Activated CD4-positive, alpha-beta T cell treated with anti-CD3 and anti-CD28 coated beads, Interleukin-2, amount 10 ng/mL, durations not matched to agents 7 days and 5 days (primary cell): Measurements from ENCODE around the gene POLK. TPM values are rescaled to one million over a fixed set of nuclear protein-coding genes. Genes with fewer than 3 reads are reported as not detected.
"Not testable (repeated sequence)": the region's sequence is repeated elsewhere in the genome, so short reads cannot be mapped to it uniquely, and the experiment has no call there.

ENCODE experiments used
- CTCF ChIA-PET: fragments of 350-600 bp; sonication (Branson Sonifier 250); formaldehyde crosslinking; loops from one replicate; lab custom pipeline; 2021; ENCODE audit warnings: antibody characterized with exemption; lab: Charles Lee
- POLR2A ChIA-PET: fragments of 350-600 bp; sonication (Branson Sonifier 250); formaldehyde crosslinking; loops from one replicate; lab custom pipeline; 2021; ENCODE audit warnings: antibody characterized with exemption; lab: Charles Lee
- DNase-seq: peaks from one replicate; pipeline ENCODE4 v3.0.0-alpha.2; 2020
- H3K27ac Mint-ChIP-seq: one replicate; pipeline ENCODE4 v1.8.0; 2021; ENCODE audit warnings: mild to moderate bottlenecking, moderate library complexity, mixed read lengths
- H3K27me3 Mint-ChIP-seq: one replicate; pipeline ENCODE4 v1.8.0; 2021; ENCODE audit warnings: mixed read lengths
- H3K36me3 Mint-ChIP-seq: one replicate; pipeline ENCODE4 v1.8.0; 2021; ENCODE audit warnings: low read depth, mixed read lengths
- H3K4me1 Mint-ChIP-seq: one replicate; pipeline ENCODE4 v1.8.0; 2021; ENCODE audit warnings: mixed read lengths
- H3K4me3 Mint-ChIP-seq: one replicate; pipeline ENCODE4 v1.8.0; 2021; ENCODE audit warnings: mild to moderate bottlenecking, moderate library complexity, mixed read lengths
- H3K9me3 Mint-ChIP-seq: one replicate; pipeline ENCODE4 v1.8.0; 2021; ENCODE audit warnings: mixed read lengths
- total RNA-seq, 2 experiments: library from RNA; stranded (reverse); gene quantifications; one replicate each; pipeline ENCODE4 v1.2.3, GENCODE V29; 2021

Gene POLK
- total RNA-seq, 2 experiments from 2014 or later: 27.1 to 30.3 TPM

DNA sequence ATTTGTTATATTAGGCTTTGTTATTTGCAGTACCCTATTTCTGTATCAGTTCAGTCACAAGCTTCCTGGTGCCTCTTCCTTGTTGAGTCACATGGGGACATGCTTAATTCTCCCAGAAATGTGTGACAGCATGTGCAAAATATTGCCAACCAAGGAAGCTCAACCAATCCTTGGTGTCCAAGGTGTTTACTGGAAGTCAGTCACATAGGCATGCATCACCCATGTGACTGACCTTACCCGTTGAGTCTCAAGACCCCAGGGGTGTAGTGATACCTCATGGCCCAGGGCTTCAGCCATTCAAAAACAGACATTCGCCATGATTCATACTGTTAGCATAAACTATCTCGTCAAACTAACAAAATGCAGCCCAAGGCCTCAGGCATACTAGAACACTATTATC lies 90.3 kb downstream of the POLK start:
- ChIA-PET CTCF (no interaction called here), POLR2A (no interaction called here)
- DNase-seq: no peak
- Mint-ChIP-seq H3K27me3 (no peaks in the 10 kb centered on the region), H3K4me1 (peaks cover 26% of the 10 kb centered on the region), H3K27ac (no peak overlapping the region), H3K4me3 (no peak overlapping the region), H3K36me3 (peaks cover 37% of the 10 kb centered on the region), H3K9me3 (no peaks in the 10 kb centered on the region)

DNA sequence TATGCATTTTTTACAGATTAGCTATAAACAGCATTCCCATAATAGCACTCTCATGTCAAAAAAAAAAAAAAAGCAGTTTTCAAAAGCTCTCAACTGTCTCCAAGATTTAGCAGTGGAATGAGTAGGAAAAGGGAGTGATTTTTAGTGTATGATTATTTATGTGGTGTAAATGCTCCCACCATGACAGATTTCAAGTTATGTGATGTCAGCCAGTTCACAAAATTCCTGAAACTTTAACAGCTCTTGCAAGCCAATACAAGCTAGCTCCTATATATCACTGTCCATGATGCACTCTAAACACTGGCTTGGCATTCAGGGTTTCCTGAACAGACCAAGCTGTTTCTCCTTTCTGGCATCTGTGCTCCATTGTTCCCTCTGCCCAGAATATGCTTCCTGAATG lies 91.7 kb downstream of the POLK start:
- ChIA-PET POLR2A (no interaction called here), CTCF (no interaction called here)
- Mint-ChIP-seq H3K9me3 (no peaks in the 10 kb centered on the region), H3K4me1 (peaks cover 32% of the 10 kb centered on the region), H3K27ac (no peak overlapping the region), H3K27me3 (no peaks in the 10 kb centered on the region), H3K4me3 (no peak overlapping the region), H3K36me3 (peaks cover 36% of the 10 kb centered on the region)
- DNase-seq: no peak

DNA sequence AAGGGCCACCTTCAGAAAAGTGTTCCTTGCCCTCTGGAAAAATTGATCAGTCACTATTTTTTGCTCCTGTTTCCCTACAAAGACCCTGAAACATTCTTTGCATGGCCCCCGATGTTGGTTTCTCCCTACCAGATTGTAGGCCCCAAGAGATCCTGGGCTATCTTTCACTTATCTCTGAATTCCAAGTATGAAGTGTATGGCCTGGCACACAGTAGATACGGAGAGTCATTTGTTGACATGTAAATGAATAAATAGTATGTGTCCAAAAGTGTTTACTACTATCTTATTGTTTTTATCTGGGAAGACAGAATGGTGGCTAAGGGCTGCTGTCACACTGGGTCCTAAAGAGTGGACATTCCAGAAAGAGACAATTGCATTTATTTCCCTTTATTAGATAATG lies 92.1 kb downstream of the POLK start:
- no peak overlapping the region for H3K27ac Mint-ChIP-seq

DNA sequence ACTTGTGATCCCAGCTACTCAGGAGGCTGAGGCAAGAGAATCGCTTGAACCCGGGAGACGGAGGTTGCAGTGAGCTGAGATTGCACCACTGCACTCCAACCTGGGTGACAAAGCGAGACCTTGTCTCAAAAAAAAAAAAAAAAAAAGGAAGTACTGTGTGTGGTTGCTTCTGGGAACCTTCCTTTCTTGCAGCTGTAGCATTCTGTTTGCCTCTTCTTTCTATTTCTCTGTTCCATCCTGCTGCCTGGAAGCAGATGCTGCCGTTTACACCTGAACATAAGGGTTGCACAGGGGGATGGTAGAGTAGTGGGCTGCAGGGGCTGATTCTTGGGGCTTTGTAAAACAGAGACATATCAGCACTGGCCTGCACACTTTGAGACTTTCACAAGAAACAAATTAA lies 95.7 kb downstream of the POLK start:
- H3K9me3 Mint-ChIP-seq, H3K4me3 Mint-ChIP-seq, H3K27me3 Mint-ChIP-seq, H3K27ac Mint-ChIP-seq, DNase-seq: not testable (repeated sequence)
- ChIA-PET CTCF (interaction anchor here (0.7 to 1.5 kb wide), 3 partner anchors 39 to 1767 kb away, joined by 3 to 4 read pairs (median 3); no protein-coding TSS in a partner anchor), POLR2A (interaction anchor here (0.6 to 0.7 kb wide), 2 partner anchors 75 to 249 kb away, joined by 3 read pairs; no protein-coding TSS in a partner anchor)
- Mint-ChIP-seq H3K4me1 (peaks cover 14% of the 10 kb centered on the region), H3K36me3 (peaks cover 30% of the 10 kb centered on the region)

More for the DNA sequence above, 92.1 kb downstream of the POLK start:
- Mint-ChIP-seq H3K27me3 (no peaks in the 10 kb centered on the region), H3K4me3 (no peak overlapping the region), H3K36me3 (peaks cover 35% of the 10 kb centered on the region), H3K4me1 (peaks cover 32% of the 10 kb centered on the region), H3K9me3 (no peaks in the 10 kb centered on the region)
- DNase-seq: no peak
- ChIA-PET CTCF (no interaction called here), POLR2A (no interaction called here)

DNA sequence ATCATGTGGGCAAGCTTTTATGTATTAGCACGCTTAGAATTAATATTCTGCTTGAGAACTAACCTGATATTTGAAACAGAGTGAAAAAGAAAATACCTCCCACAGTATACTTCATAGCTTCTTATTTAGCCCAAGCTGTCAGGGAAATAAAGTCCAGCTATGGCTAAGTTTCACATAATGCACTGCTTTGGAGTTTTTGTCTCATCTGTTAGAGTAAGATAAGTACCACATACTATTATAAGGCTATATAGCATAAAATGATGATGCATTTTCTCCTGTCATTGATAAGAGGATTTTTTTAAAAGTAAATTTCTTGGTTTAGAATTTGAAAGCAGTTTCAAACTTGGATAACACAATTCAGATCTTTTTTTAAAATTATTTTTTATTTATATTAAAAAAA lies 97.2 kb downstream of the POLK start:
- ChIA-PET POLR2A (no interaction called here), CTCF (interaction anchor here (0.6 kb wide), 1 partner anchor 444 kb away, joined by 3 read pairs; no protein-coding TSS in a partner anchor)
- no peaks in the 10 kb centered on the region for H3K9me3 Mint-ChIP-seq
- no peak overlapping the region for H3K4me3 Mint-ChIP-seq
- H3K27ac Mint-ChIP-seq: no peak overlapping the region
- peaks cover 8% of the 10 kb centered on the region for H3K27me3 Mint-ChIP-seq
- no peak for DNase-seq
- peaks cover 14% of the 10 kb centered on the region for H3K4me1 Mint-ChIP-seq
- H3K36me3 Mint-ChIP-seq: peaks cover 22% of the 10 kb centered on the region

DNA sequence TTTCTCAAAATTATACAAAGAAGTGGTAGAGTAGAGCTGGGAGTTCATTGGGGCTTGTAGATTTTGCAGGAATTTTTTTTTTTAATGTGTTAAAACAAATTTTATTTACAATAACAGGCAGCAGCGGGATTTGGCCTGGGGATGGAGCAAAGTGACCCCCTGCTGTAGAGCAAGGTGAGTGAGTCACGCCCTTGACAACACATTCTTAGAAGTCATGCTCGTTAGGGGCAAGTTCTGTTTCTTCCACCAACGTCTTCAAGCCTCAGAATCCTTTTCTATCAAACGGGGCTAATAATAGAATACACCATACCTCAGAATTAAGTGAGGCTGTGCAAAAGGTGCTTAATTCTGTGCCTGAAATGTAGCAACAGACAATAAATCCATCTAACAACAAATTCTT lies 98.5 kb downstream of the POLK start:
- CTCF ChIA-PET: no interaction called here
- H3K4me1 Mint-ChIP-seq: peaks cover 14% of the 10 kb centered on the region
- H3K36me3 Mint-ChIP-seq: peaks cover 13% of the 10 kb centered on the region
- POLR2A ChIA-PET: no interaction called here
- H3K4me3 Mint-ChIP-seq: no peak overlapping the region
- no peak overlapping the region for H3K27ac Mint-ChIP-seq
- peaks cover 8% of the 10 kb centered on the region for H3K27me3 Mint-ChIP-seq
- no peak for DNase-seq
- no peaks in the 10 kb centered on the region for H3K9me3 Mint-ChIP-seq

DNA sequence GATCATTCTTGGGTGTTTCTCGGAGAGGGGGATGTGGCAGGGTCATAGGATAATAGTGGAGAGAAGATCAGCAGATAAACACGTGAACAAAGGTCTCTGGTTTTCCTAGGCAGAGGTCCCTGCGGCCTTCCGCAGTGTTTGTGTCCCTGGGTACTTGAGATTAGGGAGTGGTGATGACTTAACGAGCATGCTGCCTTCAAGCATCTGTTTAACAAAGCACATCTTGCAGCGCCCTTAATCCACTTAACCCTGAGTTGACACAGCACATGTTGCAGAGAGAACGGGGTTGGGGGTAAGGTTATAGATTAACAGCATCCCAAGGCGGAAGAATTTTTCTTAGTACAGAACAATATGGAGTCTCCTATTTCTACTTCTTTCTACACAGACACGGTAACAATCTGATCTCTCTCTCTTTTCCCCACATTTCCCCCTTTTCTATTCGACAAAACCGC lies 99.2 kb downstream of the POLK start:
- CTCF ChIA-PET: interaction anchor here (0.6 kb wide), 1 partner anchor 1622 kb away, joined by 3 read pairs; no protein-coding TSS in a partner anchor
- H3K27ac Mint-ChIP-seq, H3K4me3 Mint-ChIP-seq, POLR2A ChIA-PET, H3K27me3 Mint-ChIP-seq, H3K9me3 Mint-ChIP-seq, DNase-seq: not testable (repeated sequence)
- peaks cover 14% of the 10 kb centered on the region for H3K4me1 Mint-ChIP-seq
- H3K36me3 Mint-ChIP-seq: peaks cover 13% of the 10 kb centered on the region

DNA sequence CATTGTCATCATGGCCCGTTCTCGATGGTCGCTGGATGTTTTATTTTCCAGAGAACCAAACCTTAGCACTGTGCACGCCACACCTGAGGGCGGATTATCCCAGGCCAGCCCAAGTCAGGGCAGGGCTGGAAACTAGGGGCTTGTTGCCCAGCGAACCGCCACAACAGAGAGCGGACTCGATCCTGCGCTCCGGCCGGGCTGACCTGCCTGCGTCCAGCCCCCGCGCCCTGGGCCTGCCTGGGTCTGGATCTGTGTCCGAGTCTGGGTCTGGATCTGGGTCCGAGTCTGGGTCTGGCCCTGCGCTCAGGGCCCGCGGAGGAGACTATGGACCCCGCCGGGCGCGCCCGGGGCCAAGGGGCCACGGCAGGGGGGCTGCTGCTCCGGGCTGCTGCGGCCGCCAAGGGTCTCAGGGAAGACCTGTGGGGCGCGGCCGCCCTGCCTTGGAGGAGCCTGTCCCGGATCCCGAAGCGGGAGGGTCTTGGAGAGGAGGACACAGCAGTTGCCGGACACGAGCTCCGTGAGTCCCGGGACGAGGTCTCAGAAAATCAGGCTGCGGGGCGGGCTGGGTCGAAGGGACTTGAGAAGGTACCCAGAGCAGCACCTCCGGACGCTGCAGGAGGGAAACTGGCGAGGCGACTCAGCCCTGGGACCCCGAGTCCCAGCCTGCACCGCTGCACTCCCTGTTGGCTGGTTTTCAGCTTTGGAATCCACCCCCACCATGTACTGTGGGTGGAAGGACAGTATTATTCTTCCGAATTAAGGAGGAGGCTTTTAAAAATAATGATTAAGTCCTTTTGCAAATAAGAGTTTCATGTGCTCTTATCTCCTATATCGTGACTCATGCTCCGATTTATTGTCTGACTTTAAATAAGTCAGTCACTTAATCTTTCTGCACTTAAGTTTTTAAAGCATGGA lies 99.9 kb downstream of the POLK start, which contains the start of gene ANKDD1B:
TSS of gene ANKDD1B (plus strand) at position 143 of the 915 bp plus-strand sequence. CDS start at position 325, 182 bp downstream.
- H3K9me3 Mint-ChIP-seq: no peaks in the 10 kb centered on the region
- no peak within 1 kb of the TSS for H3K4me3 Mint-ChIP-seq
- ChIA-PET POLR2A (interaction anchor here (0.7 kb wide), 1 partner anchor 155 kb away, joined by 3 read pairs; no protein-coding TSS in a partner anchor), CTCF (no interaction called here)
- peaks cover 14% of the 10 kb centered on the region for H3K4me1 Mint-ChIP-seq
- H3K27me3 Mint-ChIP-seq: peaks cover 8% of the 10 kb centered on the region
- peaks cover 12% of the 10 kb centered on the region for H3K36me3 Mint-ChIP-seq
- no peak for DNase-seq
- no peak within 1 kb of the TSS for H3K27ac Mint-ChIP-seq

DNA sequence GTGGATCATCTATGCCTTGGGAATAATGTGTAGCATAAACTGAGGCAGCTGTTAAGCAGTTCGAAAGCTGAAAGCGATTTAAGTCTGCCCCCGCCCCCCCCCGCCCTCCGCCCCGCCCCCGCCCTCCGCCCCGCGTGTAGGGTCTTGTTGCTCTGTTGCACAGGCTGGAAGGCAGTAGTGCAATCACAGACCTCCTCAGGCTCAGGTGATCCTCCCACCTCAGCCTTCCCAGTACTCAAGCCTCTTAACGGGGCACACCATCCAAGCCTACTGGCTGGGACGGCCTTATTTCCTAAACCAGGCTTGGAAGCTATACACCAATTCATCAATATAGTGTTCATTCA lies 100.5 kb downstream of the POLK start:
- Mint-ChIP-seq H3K36me3 (peaks cover 7% of the 10 kb centered on the region), H3K4me1 (peaks cover 9% of the 10 kb centered on the region), H3K27ac (no peak overlapping the region), H3K9me3 (no peaks in the 10 kb centered on the region), H3K27me3 (peaks cover 8% of the 10 kb centered on the region), H3K4me3 (no peak overlapping the region)
- POLR2A ChIA-PET: interaction anchor here (0.7 kb wide), 1 partner anchor 156 kb away, joined by 3 read pairs; no protein-coding TSS in a partner anchor
- DNase-seq: no peak
- CTCF ChIA-PET: no interaction called here

DNA sequence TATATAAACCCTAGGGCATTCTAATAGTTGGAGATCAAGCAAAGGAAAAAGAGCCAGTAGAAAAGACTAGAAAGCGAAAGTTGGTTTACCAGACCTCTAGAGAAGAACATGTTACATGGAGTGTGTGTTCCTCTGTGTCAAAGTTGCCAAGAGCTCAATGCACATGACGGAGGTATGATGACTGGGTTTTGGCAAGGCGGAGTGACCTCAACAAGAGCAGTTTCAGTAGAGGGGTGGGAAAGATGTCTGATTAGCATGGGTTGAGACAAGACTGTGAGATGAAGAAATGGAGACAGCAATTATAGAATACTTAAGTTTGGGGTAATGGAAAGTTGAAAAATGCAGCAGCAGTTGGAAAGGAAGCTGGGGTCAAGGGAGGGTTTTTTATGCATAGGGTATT lies 101.2 kb downstream of the POLK start:
- Mint-ChIP-seq H3K4me1 (peaks cover 4% of the 10 kb centered on the region), H3K27me3 (peaks cover 8% of the 10 kb centered on the region), H3K27ac (no peak overlapping the region), H3K36me3 (peaks cover 7% of the 10 kb centered on the region), H3K4me3 (no peak overlapping the region), H3K9me3 (no peaks in the 10 kb centered on the region)
- CTCF ChIA-PET: no interaction called here
- POLR2A ChIA-PET: no interaction called here
- no peak for DNase-seq

DNA sequence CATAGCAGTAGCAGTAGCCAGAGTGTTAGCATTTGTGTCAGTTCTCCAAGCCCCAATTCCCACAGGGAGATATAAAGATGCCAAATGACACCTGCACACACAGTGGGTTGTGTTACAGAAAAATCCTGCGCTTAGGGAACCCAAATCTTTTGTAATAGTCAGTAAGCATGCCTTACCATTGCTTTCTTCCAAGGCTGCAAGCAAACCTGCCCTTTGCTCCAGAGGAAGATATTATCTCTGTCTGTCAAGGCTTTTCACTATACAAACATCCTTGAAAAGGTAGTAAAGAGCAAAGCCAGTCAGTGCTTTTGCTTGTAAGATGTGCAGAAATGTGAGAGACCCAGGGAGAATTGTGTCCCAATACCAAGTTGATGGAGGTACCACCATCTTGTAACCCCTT lies 102.5 kb downstream of the POLK start:
- no peak overlapping the region for H3K4me3 Mint-ChIP-seq
- DNase-seq: no peak
- POLR2A ChIA-PET: no interaction called here
- H3K36me3 Mint-ChIP-seq: peaks cover 7% of the 10 kb centered on the region
- H3K27me3 Mint-ChIP-seq: peaks cover 8% of the 10 kb centered on the region
- CTCF ChIA-PET: no interaction called here
- peaks cover 4% of the 10 kb centered on the region for H3K4me1 Mint-ChIP-seq
- no peaks in the 10 kb centered on the region for H3K9me3 Mint-ChIP-seq
- no peak overlapping the region for H3K27ac Mint-ChIP-seq

DNA sequence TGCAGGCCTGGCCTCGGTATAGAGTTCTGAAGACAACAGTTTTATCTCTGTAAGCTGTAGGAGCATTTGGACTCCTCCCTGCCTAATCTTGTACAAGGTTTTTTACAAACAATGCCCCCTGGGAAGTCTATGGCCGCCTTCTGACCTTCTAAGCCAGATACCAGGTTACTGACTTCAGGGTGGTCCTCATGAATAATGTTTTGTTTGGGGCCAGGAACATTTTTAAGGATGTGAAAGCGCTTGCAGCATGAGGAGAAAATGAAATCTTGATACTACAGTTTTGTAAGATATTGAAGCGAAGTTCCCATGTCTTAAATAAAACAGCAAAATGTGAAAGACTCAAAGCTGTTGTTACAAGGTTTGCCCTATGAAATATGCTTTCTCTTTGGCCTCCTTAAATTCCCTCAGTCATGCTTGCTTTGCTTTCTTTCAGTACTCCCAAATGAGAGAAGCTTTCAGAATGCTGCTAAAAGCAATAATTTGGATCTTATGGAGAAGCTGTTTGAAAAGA lies 104.7 kb downstream of the POLK start:
- Mint-ChIP-seq H3K4me3 (no peak overlapping the region), H3K4me1 (no peaks in the 10 kb centered on the region), H3K9me3 (no peaks in the 10 kb centered on the region), H3K27ac (no peak overlapping the region), H3K27me3 (peaks cover 3% of the 10 kb centered on the region), H3K36me3 (no peaks in the 10 kb centered on the region)
- ChIA-PET CTCF (no interaction called here), POLR2A (no interaction called here)
- DNase-seq: no peak

DNA sequence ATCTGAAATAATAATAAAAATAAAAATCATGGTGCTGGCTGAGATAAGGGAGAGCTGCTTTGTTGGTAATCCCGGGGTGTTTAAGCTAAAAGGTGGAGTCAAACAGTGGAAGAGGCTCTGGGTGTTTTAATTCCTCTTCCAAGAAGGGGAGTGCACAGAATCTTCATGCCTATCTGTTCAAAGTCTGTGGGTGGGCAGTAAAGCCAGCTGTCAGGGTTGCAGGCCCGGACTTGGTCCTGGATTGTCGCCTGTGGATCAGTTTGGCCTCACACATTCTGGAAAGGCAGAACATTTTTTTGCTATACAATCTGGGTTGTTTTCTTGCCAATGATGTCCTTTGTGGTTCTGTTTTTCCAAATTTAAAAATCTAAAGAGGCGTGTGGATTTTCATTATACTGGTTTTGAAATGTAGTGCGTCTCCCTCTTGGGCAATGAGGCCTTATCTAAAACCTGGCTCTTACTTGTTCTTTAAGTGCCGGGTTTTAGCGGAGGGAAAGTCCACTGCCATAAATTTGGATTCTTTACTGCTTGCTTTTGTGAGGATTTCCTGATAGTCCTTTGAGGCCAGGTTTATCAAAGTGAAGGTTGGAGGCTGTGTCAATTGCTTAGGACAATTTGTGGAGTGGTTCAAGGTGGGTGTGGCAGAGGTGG lies 105.4 kb downstream of the POLK start:
- no peak overlapping the region for H3K4me3 Mint-ChIP-seq
- ChIA-PET POLR2A (no interaction called here), CTCF (interaction anchor here (0.6 kb wide), 1 partner anchor 74 kb away, joined by 4 read pairs; no protein-coding TSS in a partner anchor)
- no peaks in the 10 kb centered on the region for H3K9me3 Mint-ChIP-seq
- no peak for DNase-seq
- no peaks in the 10 kb centered on the region for H3K4me1 Mint-ChIP-seq
- no peak overlapping the region for H3K27ac Mint-ChIP-seq
- H3K27me3 Mint-ChIP-seq: peaks cover 3% of the 10 kb centered on the region
- no peaks in the 10 kb centered on the region for H3K36me3 Mint-ChIP-seq
